BE2C (cell line): ENCODE measurements around the gene CINP.

Experiments used
- DNase-seq: peaks from one replicate; pipeline ENCODE4 v3.0.0-alpha.2; 2020
- H3K27me3 ChIP-seq: fragments of 250-450 bp; sonication (Bioruptor Pico); 2 replicates; pipeline ENCODE4 v1.5.1; 2020; ENCODE audit warnings: mild to moderate bottlenecking
- H3K36me3 ChIP-seq: fragments of 250-450 bp; sonication (Bioruptor Pico); 2 replicates; pipeline ENCODE4 v1.5.1; 2020; ENCODE audit warnings: mild to moderate bottlenecking
- H3K4me1 ChIP-seq: fragments of 250-450 bp; sonication (Bioruptor Pico); 2 replicates; pipeline ENCODE4 v1.5.1; 2020
- H3K4me3 ChIP-seq: 2 replicates; pipeline ENCODE4 v1.5.1; 2011; ENCODE audit warnings: low read depth, low read length
- H3K9me3 ChIP-seq: fragments of 250-450 bp; sonication (Bioruptor Pico); 2 replicates; pipeline ENCODE4 v1.5.1; 2020
- TF ChIP-seq, protein P1 (sequence below): IDR thresholded peaks from 2 replicates; pipeline ENCODE4 v1.5.1; 2012; ENCODE audit warnings: mild to moderate bottlenecking, low read depth, low read length

The CINP gene

DNA sequence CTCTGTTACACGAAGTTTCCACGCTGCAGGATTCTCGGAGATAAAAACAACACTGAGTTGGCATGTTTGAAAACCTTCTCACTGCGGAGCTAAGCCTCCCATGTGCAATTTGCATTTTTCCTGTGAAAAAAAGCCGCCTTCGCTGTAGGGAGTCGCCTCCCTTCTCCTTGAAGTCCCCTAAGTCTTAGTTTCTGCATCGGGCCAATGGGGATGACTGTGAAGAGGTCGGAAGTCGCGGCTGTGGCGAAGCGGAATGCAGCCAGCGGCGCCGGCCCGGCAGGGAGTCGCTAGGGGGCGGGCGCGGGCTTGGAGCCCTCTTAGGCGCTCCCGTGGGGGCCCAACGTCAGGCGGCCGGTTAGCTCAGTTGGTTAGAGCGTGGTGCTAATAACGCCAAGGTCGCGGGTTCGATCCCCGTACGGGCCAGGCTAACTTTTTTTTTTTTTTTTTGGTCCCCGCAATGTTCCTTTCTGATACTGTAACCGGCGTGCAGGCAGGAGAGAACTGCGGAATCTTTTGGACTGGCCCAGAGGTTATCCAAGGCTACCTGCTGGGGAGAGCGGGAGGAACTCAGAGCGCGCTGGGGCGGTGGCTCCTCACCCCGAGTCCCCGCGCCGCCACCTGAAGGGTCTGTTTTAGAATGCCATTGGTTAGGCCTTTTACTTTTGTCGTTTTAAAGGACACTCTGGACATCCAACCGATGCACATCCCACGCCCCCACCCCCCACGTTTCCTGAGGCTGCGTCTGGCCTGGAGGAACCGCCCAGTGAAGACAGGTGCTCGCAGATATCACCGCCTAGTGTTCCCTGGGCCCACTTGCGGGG lies 45.7 kb downstream of the CINP start:
- DNase-seq = peak; percentile 90
- Histone ChIP-seq H3K4me1 (peaks cover 10% of the 10 kb centered on the region), H3K27me3 (no peaks in the 10 kb centered on the region), H3K9me3 (no peaks in the 10 kb centered on the region), H3K4me3 (peak overlapping the region; percentile 85), H3K36me3 (no peaks in the 10 kb centered on the region)
- TF ChIP-seq, protein P1, sequence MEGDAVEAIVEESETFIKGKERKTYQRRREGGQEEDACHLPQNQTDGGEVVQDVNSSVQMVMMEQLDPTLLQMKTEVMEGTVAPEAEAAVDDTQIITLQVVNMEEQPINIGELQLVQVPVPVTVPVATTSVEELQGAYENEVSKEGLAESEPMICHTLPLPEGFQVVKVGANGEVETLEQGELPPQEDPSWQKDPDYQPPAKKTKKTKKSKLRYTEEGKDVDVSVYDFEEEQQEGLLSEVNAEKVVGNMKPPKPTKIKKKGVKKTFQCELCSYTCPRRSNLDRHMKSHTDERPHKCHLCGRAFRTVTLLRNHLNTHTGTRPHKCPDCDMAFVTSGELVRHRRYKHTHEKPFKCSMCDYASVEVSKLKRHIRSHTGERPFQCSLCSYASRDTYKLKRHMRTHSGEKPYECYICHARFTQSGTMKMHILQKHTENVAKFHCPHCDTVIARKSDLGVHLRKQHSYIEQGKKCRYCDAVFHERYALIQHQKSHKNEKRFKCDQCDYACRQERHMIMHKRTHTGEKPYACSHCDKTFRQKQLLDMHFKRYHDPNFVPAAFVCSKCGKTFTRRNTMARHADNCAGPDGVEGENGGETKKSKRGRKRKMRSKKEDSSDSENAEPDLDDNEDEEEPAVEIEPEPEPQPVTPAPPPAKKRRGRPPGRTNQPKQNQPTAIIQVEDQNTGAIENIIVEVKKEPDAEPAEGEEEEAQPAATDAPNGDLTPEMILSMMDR = peak; percentile 78

DNA sequence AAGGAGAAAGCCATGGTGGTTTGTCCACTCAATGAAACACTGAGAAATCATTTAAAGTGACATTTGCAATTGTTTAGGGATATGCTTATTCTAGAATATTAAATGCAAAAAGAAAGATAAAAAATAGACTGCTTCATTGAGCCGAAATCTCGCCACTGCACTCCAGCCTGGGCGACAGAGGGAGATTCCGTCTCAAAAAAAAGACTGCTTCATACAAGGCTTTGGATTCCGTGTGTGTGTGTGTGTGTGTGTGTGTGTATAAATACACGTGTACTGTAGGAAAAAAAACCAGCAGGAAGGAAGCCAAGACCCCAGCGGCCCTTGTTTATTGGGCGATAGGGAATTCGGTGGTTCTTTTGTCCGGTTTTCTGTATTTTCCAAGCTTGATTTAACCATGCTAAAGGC lies 46.4 kb downstream of the CINP start:
- H3K4me1 ChIP-seq = peaks cover 10% of the 10 kb centered on the region
- TF ChIP-seq, protein P1 = no peak
- no peaks in the 10 kb centered on the region for H3K9me3 ChIP-seq
- peak overlapping the region; percentile 74 for H3K4me3 ChIP-seq
- no peaks in the 10 kb centered on the region for H3K36me3 ChIP-seq
- DNase-seq = peak; percentile 67
- H3K27me3 ChIP-seq = no peaks in the 10 kb centered on the region

DNA sequence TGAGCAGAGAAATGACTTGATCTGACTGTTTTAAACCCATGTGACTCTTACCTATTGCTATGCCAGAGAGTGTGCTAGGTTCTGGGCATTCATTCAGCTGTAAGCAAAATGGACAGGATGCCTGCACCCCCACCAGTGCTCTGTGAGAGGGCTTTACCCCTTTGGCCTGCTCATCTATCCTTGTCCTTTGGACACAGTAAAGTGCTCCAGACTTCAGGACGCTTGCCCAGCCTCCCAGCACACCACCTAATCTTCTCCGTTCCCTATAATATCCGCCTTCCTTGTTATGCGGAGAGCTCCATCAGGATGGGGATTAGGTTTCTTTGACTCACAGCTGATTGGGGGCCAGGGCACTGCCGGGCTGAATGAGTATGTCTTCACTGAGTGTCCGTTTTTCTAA lies 47.6 kb downstream of the CINP start:
- Histone ChIP-seq H3K4me1 (peaks cover 10% of the 10 kb centered on the region), H3K27me3 (no peaks in the 10 kb centered on the region), H3K4me3 (no peak overlapping the region; the same call in 1 of the 2 replicates), H3K36me3 (no peaks in the 10 kb centered on the region), H3K9me3 (no peaks in the 10 kb centered on the region)
- no peak for DNase-seq
- TF ChIP-seq, protein P1 = no peak

DNA sequence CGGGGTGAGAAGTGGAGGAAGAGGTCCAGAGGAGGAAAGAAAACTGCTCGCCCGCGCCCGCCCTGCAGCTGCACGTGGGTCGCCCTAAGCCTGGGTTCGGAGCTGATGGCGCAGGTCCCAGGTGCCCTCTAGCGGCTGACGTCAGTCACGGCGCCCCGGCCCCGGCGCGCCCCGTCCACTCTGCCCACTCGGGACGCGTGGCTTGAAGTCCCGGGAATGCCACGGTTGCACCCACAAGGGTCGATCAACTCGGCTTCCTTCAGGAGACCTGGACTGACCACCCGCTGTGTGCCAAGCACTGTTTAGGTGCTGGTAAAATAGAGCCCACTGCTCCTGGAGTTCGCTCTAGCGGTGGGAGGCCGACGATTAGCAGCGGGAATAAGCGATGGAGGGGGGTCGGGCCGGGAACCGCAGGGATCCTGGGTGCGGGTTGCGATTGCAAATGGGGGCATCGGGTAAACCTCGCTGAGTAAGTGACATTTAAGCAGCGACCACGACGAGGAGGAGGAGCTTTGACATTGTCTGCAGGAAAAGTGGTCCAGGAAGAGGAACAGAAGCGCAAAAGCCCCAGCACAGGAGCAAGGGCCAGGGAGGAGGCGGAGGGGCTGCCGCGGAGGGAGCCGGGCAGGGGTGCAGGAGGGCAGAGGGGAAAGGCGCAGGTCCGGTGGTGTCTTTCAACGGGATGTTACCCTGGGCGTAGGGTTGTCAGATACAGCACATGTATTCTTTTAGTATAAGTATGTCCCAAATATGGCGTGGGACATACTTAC lies 48.3 kb downstream of the CINP start:
- Histone ChIP-seq H3K36me3 (no peaks in the 10 kb centered on the region), H3K4me3 (peak overlapping the region; percentile 75), H3K27me3 (no peaks in the 10 kb centered on the region), H3K4me1 (peaks cover 10% of the 10 kb centered on the region), H3K9me3 (no peaks in the 10 kb centered on the region)
- peak; percentile 87 for DNase-seq
- TF ChIP-seq, protein P1 = peak; percentile 82

DNA sequence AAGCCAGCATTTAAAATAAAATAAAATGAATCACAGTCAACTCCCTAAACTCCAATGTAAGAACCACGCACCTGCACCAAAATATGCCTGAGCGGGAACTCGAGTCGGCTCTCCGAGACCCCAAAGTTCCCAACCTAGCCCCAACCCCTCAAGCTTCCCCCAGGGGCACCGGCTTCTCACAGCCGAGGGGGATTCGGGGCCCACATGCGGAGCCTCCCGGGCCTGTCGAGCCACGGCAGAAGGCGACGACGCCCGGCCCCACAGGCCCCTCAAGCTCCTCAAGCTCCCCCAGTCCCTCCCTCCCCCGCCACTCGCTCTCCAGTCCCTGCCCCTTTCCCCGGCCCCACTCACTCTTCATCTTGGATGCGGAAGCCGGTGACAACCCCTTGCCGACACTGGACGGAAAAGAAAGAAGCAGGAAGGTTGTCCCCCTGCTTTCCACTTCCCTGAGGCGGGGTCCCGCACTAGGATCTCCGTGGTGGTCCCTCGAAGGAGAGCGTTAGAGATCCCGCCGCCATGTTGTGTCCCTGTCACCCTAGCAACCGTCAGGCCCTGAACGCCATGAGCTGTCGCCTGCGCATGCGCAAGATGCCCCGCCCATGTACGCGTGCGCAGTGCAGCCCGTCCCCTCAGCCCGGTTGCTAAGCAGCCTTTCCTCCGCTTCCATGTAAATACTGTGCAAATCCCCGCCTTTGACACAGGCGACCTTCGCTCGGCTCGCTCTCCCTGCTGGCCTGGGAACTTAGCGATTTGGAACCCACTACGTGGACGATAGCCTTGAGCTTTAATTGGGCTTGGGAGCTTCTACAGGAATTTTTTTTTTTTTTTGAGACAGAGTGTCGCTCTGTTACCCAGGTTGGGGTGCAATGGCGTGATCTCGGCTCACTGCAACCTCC lies 57.8 kb downstream of the CINP start, which contains the start of gene MOK:
Gene MOK (minus strand): TSS at position 554 of the 896 bp plus-strand sequence. CDS start 196 bp downstream, at position 358.
- H3K36me3 ChIP-seq = no peaks in the 10 kb centered on the region
- H3K27me3 ChIP-seq = no peaks in the 10 kb centered on the region
- DNase-seq = peak; percentile 95
- peak within 1 kb of the TSS; percentile 90 for H3K4me3 ChIP-seq
- TF ChIP-seq, protein P1 = no peak
- no peaks in the 10 kb centered on the region for H3K4me1 ChIP-seq
- no peaks in the 10 kb centered on the region for H3K9me3 ChIP-seq
